ENCODE data around the gene NCAM1.

Gene NCAM1

DNA sequence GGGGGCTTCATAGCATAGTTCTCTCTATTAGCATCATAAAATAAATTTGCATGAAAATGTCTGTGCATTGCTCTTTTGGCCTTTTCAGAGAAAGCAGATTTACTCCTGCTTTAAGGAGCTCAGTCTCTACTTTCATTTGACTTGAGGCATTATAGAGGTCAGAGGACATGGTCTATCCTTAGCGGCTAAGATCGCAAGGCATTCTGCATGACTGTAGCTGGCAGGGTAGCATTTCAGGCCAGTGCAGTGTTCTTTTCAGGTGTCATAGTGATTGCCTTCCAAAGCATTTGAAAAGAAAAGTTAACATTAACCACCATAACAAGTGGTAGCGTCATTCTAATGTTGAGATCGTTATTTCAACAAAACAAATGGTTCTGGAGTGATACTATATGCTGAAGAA is 126.5 kb downstream of the NCAM1 start:
- no peak for DNase-seq (ENCODE audit: low spot score)

DNA sequence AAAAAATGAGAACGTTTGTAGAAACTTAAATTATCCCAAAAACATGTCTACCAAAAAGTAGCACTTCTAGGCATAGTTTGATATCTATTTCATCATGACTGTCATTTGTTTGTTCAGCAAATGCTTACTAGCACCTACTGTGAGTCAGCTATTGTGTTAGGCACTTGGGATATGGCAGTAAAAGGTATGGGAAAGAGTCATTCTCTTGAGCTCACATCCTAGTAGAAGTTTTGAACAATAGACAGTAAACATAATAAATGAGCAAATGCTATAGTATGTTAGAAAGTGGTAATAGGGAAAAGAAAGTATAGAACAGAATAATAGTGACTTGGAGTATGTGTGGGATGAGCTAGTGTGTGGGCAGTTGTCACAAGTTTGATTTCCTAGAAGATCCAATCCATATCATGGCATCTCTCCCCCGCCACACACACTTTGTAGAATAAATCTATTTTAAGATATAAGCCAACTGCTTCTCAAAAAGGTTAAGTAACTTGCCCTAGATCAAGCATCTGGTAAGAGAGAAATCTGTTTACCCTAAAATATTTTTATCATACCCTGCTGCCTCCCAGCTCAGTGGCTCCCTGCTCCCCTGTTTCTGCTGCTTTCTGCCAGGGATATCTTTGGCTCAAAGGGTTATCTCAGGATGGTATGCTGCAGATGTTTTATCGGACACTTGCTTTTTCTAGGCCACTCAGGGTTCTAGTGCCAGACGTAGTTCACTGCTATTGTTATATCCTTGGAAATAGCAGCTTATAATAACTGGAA is 129.7 kb downstream of the NCAM1 start:
- DNase-seq (ENCODE audit: low spot score): no peak

DNA sequence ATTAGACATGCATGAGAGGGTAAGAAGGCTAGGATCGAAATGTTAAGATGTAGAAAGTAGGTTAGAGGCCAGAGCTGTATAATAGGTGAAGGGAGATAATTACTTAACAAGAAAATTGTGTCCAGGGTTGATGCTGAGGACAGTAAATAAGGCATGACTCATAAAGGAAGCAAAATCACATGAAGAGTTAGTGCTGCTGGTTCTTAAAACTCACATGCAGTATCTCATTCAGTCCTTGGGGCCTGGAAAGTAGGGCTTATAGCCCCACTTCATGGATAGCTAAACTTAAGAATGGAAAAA is 130.2 kb downstream of the NCAM1 start:
- no peak for DNase-seq (ENCODE audit: low spot score)

DNA sequence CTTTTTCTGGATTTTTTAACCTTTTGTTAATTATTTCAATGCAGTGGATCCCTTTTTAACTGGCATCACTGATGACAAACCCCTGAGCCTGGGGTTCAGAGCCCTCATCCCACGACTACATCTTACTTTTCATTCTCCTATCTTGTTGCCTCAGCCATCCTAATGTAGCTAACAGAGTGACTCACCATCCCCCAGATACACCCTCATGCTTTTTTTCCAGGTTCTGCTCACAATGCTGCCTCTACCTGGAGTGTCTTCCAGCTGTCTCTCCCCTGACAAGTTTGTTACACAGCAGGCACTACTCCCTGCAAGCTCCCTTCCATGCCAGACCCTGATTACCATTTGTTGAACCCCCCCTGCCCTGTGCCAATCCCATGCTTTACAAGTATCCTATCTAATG is 135.4 kb downstream of the NCAM1 start:
- DNase-seq (ENCODE audit: low spot score): no peak

DNA sequence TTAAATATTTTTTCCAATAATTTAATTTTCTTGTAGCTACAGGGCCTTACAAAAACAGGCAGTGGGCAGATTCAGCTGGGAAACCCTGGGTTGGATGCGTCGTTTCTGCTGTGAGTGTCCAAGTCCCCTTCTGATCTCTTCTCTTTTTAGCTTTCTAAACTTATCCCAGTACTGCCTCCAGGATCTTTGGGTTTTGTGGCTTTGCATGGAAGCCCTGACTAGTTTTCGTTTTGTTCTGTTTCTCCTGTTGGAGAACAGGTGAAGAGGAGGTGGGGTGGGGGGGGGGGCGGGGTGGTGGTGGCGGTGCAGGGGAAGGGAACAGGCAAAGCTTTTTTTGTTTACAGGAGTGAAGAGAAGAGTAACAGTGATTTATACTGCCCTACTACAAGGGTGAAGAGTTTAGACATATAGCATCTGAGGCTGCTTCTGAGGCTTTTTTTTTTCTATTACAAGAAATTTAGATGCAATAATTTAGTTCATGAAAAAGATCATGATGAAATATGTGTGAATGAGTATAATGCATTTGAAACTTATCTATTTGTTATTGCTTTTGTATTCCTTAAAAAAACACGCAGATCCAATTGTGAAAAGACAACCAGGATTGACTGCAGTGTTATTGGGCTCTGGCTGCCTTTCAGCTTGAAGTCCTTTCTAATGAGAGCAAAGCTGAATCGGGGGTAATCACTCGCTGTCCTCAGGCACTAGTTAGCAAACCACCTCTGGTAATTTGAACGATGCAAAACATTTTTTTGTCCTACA is 142.9 kb downstream of the NCAM1 start:
- DNase-seq (ENCODE audit: low spot score): no peak

DNA sequence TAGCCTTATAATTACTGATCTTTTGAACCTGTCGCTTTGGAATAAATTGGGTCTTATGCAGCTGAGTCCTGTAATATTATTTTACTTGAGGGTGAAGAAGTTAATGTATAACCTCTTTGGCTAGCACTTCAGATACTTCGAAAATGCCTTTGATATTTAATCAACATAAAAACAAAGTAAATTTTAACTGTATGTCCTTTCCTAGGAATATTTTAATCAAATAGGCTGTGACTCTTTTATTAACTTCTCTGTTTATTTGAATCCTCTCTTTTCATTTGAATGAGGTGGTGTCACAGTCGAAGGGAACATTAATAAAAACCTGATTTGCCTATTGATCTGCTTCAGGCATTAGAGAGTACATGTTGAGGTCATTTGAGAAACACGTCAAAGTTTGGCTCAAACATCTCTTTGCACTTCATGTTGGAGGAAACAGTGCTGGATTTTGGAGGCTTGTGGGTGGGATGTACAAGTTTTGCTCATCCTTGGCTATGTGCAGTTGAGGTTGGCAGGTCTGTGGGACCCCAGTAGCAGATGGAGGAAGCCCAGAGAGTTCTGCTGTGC is 143.6 kb downstream of the NCAM1 start:
- no peak for DNase-seq (ENCODE audit: low spot score)

DNA sequence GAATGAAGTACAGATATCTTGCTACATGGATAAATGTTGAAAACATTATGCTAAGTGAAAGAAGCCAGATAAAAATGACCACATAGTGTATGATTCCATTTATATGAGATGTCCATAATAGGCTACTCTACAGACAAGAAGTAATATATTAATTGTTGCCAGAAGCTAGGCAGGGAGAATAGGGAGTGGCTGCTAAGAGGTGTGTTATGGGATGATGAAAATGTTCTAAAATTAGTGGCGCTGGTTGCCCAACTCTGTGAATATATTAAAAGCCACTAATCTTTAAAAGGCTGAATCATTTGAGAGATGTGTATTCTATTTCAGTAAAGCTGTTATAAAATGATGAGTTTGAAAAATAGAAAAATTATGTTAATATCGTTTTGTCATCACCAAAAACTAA is 144.4 kb downstream of the NCAM1 start:
- DNase-seq (ENCODE audit: low spot score): no peak

DNA sequence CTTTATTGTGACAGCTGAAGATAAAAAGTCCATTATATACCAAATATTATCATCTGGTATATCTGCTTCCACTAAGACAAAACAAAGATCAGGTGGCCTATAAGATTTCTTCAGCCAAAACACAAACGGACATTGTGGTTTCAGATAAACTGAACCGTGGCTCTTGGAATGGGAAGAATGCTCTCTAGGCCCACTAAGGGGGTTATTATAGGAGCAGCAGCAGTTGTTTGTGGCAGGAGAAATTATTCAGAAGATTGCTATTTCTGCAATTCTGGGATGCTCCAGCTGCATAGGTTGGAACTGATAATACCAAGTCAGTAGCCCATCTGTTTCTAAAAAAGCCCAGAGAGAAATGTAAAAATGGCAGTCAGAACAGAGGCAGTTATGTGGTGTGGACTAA is 145.3 kb downstream of the NCAM1 start:
- DNase-seq (ENCODE audit: low spot score): peak; percentile 8

DNA sequence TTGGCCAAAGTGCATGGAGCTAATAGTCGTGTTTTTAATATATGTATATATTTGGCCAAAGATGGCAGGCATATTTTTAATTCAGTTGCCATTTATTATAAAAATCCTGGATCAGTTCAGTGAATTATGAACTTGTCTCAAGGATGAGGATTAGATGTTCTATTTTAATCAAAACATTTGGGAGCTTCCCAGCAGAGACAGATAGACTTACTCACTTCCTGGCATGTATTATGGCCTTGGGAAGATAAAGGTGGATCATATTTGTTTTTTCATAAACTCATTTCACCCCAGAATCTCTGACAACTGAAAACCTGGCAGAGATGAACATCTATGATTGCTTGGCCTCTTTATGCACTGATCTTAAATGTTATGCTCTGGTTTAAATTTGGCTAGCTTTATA is 148.8 kb downstream of the NCAM1 start:
- no peak for DNase-seq (ENCODE audit: low spot score)

DNA sequence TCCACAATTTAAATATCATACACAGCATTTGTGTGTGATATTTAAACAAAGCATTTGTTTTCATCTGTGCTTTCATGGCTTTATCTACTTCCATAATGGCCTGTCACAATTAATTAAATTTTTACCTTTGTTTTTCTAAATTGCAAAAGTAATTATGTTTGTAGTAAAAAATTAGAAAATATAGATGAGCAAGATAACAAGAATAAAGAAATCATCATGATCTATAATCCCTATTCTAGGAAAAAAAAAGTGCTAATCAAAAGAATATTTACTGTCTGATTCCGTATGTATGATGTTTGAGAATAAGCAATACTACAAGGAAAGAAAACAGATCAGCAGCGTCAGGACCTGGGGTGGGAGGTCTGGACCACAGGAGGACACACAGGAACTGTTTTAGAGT is 149.9 kb downstream of the NCAM1 start:
- DNase-seq (ENCODE audit: low spot score): no peak

DNA sequence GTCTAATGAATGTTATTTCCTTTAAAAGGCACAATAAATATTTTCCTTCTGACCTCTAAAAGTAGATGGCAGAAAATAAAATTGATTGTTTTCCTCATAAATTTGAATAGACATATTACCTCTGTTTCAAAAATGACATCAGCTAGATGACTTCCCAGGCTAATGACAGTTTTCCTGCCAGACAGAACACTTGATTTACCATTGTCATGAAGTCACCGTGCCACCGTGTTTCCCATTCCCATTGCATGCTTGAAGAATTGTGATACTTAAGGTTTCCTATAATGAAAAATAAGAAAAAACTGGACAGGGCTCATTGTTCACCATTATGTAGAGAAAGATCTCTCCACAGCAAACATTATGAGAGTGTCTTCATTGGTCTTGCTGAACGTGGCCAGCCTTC is 151.1 kb downstream of the NCAM1 start:
- no peak for DNase-seq (ENCODE audit: low spot score)

DNA sequence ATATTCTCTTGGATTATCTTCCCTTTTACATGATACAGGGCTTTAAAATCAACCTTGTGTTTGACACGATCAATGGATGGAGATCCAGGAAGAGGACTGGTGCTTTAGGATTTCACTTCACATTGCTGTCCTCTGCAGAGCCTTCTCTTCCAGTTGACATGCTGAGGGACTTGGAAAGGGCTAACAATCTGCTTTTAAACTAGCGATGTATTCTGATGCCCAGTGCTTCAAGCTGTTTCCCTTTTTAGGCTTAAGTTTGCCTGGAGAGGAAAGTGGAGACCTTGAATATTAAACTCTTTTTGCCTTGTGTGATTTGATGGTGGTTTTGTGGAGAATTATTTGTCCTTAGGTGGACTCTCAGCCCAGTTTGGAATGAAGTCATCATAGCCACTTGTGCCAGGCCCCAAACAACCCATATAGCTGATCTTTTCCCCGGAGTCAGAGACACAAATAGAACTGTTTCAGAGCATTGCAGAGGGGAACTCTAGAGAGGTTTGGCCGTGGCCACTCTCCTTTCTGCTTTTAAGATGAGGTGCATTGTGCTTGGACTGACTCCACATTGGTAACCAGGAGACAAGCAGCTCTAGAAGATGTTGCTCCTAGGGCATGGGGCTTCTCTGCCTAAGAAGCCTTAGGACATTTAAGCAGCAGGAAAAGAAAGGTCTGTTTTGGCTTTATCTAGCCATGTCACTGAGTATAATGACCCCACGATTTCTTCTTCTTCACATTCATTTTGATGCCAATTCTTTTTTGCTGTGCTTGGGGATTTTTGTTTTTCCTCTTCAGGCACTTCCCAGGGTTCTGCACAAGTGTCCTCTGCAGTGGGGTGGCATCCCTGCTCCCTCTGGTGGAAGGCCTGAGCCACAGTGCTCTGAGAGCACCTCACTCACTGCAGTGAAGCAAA is 152.8 kb downstream of the NCAM1 start:
- peak; percentile 54 for DNase-seq (ENCODE audit: low spot score)

DNA sequence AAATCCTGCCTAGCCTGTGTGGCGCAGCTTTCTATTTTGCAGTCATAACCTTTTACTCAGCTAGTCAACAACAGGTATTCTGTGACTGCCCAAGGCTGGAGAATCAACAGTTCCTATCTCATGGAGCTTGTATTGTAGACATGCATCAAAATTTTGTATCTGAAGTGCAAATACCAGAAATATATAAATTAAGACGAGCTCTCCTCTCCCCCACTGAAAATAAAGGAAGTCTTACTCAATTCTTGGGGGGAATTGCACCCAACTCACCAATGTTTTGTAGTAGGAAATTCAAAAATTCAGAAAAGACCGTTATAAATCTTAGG is 153.4 kb downstream of the NCAM1 start:
- no peak for DNase-seq (ENCODE audit: low spot score)

DNA sequence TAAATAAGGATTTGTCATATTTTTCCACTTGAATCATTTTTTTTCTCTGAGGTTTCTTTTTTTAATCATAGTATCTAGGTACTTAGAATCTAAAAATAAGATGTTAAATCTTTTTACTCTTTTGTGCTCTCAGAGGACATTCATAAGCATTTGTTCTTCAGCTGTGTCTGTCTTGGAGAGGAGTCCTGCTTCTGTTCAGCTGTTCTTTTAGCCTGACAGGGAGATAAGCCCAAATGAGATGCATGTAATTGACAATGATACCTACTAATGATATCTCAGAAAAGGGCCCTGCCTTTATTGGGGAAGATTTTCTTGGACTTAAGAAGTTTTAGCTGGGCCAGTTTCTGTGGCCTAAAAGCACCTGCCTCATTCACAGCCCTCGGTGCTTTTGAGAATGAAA is 156.9 kb downstream of the NCAM1 start:
- no peak for DNase-seq (ENCODE audit: low spot score)

DNA sequence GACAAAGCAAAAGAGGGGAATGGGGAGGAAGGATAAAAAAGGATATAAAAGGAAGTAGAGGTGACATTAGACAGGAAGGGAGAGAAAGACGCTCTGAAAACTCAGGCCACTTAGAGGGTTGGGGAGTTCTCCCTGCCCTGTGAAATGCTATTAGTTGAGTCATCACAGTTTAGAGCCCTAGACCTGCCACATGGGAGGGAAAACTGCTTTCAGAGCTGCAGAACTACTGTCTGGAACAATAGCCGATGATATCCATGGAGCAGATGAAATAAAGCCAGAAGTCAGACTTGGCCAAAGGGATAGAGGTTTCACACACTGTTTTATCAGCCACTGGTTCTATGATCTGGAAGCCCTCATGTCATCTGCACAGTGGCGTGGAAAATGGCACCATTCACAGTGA is 157.9 kb downstream of the NCAM1 start:
- DNase-seq (ENCODE audit: low spot score): no peak

DNA sequence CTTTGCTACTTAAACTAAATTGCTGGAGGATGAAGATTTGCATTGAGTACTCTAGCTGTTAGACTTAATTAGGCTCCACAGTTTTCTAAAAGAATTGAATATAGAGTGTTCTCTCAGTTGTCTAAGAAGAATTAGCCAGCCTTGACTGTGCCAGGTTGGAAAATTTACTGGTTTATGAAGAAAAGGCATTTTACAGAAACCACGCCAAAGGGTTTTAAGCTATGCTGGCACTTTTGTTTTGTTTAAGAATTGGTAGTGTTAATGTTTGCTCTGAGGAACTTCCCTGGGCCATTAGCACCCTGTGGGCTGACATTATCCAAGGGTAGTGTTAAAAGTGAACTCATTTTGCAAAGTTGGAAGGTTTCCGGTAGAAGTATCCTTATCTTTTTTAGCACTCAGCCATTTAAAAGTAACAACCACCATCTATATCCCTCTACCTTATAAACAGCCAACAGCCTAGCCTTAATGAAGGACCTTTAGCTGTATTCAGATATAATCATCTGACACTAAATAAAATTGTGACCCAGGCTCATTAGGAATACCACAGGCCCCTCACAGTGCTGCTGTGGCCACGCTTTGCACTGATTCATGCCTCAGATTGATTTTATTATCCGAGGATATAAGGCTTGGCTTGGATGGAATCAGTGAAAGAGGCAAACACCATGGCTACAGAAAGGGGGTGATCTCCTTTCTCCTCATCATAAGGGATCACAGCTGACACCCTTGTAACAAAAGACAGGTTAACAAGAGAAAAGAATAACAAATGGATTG is 158.9 kb downstream of the NCAM1 start:
- DNase-seq (ENCODE audit: low spot score): no peak

DNA sequence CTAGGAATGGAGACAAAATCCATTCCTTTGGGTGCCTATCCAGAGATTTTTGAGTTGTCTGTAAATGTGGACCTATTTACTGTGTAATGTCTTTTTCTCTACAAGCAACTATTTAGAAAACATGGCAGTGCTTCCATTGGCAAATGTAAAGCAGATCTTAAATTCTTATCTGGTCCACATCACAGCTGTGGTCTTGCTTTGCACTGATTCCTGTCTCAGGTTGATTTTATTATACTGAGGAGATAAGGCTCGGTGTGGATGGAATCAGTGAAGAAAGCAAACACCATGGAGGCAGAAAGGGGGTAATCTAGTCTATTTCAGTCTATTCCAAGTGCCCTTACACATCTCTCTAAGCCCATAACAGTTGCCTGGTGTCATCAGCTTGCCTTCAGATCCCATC is 160.5 kb downstream of the NCAM1 start:
- DNase-seq (ENCODE audit: low spot score): no peak

DNA sequence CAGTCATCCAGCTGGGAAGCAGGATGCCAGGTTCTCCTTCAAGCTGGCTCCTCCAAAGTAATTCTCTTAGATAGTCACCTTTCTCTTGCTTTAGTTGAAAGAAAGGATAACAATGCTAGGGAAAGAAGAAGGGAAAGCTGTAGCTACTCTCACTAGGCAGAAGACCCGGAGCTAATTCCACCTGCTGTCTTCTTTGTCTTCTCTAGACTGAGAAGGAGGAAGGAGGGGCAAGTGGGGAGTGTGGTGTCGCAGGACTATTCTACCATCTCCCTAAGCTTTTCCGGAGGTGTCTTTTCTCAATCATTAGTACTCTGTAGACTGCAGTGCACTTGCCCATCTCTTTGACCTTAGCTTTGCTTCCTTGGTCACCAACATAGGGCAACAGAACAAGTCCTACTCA is 162.8 kb downstream of the NCAM1 start:
- DNase-seq (ENCODE audit: low spot score): no peak

DNA sequence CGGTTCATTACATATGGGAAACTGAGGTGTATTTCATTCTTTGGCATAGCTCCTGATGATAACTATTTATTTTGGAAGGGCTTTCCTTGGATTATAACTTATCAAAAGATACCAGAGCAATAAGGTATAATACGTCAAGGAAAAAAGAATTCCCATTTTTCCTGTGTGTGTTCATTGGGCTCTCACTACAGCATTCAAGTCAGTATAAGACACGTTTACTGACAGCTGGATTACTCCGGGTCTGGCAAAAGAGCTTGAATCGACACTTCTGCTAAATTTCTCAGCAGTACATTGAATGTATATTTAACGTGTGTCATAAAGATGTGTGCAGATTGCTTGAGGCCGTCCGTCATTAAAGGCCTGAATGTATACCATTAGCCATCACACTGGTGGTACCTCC is 163.4 kb downstream of the NCAM1 start:
- no peak for DNase-seq (ENCODE audit: low spot score)

DNA sequence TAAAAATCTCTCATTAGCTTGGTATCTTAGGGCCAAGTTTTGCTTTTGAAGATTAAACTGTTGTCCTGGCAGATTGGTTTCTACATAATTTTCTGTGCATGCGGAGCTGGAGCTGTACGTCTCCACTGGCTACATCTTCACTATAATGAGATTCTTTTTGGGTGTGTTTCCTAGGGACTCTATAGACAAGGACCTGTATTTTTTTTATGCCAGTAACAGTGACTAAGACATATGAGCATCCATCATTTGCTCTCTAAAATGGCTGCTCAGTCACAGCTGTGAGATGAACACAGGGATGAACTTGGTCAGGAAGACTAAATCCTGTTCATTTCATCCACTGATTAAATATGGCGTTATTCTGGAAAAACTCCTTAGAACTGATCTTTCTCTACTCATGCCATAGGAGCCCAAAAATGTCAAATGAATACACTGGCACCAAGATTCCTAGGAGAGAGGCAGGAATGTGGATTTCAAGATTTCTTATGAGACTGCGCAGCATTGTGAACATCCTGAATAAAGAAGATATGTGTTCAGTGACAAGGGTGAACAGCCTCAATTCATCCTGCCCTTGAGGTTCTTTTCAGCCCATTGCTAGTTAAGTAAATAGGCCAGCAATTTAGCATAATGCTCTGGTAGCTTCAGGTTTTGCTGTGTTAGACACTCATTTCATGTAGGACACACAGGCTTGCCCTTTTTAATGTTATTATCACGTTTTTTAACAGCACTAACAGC is 168.2 kb downstream of the NCAM1 start:
- DNase-seq (ENCODE audit: low spot score): no peak

DNA sequence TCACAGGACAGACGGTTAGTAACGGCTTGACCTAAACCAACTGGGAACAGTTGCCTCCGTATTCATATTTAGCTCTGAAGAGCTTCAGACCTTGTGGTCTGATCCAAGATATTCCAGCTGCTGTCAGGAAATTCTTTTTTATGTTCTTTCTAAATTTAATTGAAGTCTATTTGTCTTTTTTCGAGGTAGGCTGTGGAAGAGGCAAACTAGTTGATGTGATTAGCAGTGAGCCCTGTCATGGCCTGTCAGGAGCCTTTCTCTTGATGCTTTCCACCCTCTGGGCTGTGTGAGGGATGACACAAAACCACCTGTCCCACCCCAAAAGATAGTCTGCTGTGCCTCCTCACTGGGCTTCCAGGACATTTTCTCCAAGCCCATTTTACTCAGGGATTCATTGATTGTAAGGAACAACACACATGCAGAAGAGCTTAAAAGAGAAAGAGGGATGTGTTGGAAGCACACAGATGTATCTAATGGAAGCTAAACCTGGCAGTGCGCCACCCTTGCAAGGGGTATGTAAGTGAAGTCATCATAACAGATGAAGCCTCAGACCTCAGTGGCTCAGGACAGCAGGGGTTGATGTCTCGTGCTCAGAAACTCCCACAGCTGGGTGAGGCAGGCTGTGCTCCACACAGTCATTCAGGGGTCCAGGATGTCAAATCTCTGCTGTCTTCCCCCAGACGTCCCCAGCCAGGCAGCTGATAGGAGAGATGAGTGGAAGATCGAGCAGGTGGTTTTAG is 170.0 kb downstream of the NCAM1 start:
- no peak for DNase-seq (ENCODE audit: low spot score)
